GM18951 (cell line): ENCODE results near the gene AMN1.

Experiments used
- POLR2A ChIP-seq: IDR thresholded peaks from 4 replicates; pipeline ENCODE4 v1.6.1; 2011; ENCODE audit warnings: mild to moderate bottlenecking; ENCODE audit not compliant: insufficient read length, insufficient read depth; ENCODE audit errors: extremely low read depth
- in situ Hi-C: fragments of 300-500 bp; cut with MboI; formaldehyde crosslinking; loops from one replicate; pipeline ENCODE4 v1.12.0; 2022; ENCODE audit warnings: low sequenced_read_pairs, mixed read lengths, inconsistent platforms; ENCODE audit not compliant: unreplicated experiment

The AMN1 gene

DNA sequence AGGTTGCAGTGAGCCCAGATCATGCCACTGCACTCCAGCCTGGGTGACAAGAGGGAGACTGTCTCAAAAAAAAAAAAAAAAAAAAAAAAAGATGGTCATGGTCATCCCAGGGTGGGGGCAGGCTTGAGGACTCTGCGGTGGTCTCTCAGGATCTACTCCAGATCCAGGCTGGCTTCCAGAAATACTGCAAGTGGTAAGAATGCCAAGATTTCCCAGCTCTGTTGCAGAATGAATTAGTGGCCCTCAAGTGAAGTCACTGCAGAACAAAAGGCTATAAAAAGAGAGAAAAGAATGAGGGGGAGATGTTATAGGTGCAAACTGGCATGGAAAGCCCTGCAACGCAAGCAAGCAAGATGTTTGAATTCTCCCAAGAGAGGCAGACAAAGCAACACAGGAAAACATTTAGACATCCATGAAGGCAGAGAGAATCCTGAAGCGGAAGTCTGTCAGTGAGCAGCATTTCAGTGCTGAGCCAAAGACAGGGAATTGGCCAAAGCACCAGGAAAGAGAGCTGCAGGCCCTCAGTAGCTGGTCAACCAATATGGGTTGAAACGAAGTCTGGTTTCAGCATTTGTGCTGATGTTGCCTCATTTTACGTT is 101.3 kb downstream of the AMN1 start:
- in situ Hi-C loops: loop anchor here (25.0 kb wide), 1 partner anchor 365 kb away; no protein-coding TSS in a partner anchor

DNA sequence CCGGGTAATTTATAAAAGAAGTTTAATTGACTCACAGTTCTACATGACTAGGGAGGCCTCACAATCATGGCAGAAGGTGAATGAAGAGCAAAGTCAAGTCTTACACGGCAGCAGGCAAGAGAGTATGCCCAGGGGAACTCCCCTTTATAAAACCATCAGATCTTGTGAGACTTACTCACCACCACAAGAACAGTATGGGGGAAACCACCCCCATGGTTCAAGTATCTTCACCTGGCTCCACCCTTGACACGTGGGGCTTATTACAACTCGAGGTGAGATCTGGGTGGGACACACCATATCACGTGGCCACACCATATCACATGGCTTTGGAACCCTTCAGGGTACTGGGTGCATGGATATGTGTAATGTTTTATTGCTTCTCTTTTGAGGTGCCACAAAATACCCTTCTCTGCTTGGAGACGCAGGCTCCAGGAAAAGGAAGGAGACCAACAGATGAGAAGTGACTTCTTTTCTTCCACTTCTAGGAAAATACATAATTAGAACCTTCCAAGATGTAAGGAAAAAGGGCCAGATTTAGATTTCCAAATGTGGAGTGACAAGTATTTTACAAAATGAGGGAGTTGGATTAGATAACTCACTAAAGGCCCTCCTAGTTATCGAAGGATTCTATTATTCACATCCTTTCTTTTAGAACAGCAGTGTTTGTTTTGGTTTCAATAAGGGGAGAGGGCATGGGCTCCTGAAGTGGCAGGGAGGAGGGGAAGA is 102.4 kb downstream of the AMN1 start:
- no peak for TF ChIP-seq POLR2A
- in situ Hi-C loops: loop anchor here (25.0 kb wide), 1 partner anchor 364 kb away; no protein-coding TSS in a partner anchor

More for the DNA sequence above, 101.3 kb downstream of the AMN1 start:
- TF ChIP-seq POLR2A: no peak

DNA sequence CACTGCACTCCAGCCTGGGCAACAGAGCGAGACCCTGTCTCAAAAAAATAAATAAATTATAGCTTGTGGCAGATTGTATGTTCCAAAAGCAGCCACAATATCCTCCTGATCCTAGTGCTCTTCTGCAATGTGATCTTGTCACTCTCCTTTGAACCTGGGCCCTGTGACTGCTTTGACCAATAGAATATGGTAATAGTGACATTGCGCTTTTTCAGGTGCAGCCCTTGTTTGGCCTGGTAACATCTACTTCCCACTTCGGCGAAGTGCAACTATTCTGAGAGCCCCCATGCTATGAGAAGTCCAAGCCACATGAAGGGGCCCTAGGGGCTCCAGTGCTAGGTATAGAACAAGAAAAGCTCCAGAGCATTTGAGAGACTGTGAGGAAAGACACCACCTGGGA is 106.8 kb downstream of the AMN1 start:
- in situ Hi-C loops: no loop called here
- TF ChIP-seq POLR2A: no peak
